NCI-H2227 treated with DMSO at 0.1 percent for 48 hours (cell line): Measurements from ENCODE around the gene BICC1.

Experiments
- DNase-seq: peaks from one replicate; lab custom pipeline; 2025; lab: John Stamatoyannopoulos, UW

The BICC1 gene

GRCh38 chr10:58515291-58515941 is 2.7 kb downstream of the BICC1 start:
- no peak for DNase-seq

GRCh38 chr10:58516119-58516518 is 3.4 kb downstream of the BICC1 start:
- DNase-seq: no peak

- DNase-seq: no peak
Observed at GRCh38 chr10:58516671-58517070, 4.0 kb downstream of the BICC1 start.

GRCh38 chr10:58517081-58517480 is 4.4 kb downstream of the BICC1 start:
- DNase-seq: no peak

GRCh38 chr10:58517491-58518355 is 5.1 kb downstream of the BICC1 start:
- DNase-seq: no peak

GRCh38 chr10:58518775-58519174 is 6.1 kb downstream of the BICC1 start:
- no peak for DNase-seq

- no peak for DNase-seq
Observed at GRCh38 chr10:58529077-58529728, 16.5 kb downstream of the BICC1 start.

GRCh38 chr10:58531084-58531695 is 18.5 kb downstream of the BICC1 start:
- no peak for DNase-seq

- no peak for DNase-seq
Observed at GRCh38 chr10:58535311-58535710, 22.6 kb downstream of the BICC1 start.

GRCh38 chr10:58543141-58543540 is 30.5 kb downstream of the BICC1 start:
- DNase-seq: no peak

GRCh38 chr10:58544135-58544534 is 31.5 kb downstream of the BICC1 start:
- DNase-seq: no peak

- no peak for DNase-seq
Observed at GRCh38 chr10:58545427-58545826, 32.8 kb downstream of the BICC1 start.

GRCh38 chr10:58546137-58546536 is 33.5 kb downstream of the BICC1 start:
- DNase-seq: no peak

- DNase-seq: no peak
Observed at GRCh38 chr10:58546722-58547445, 34.2 kb downstream of the BICC1 start.

- DNase-seq: no peak
Observed at GRCh38 chr10:58547963-58548362, 35.3 kb downstream of the BICC1 start.

GRCh38 chr10:58554316-58554715 is 41.6 kb downstream of the BICC1 start:
- DNase-seq: no peak

GRCh38 chr10:58555170-58555929 is 42.7 kb downstream of the BICC1 start:
- no peak for DNase-seq

GRCh38 chr10:58555930-58556311 is 43.2 kb downstream of the BICC1 start:
- no peak for DNase-seq

- no peak for DNase-seq
Observed at GRCh38 chr10:58556516-58557165, 44.0 kb downstream of the BICC1 start.

- no peak for DNase-seq
Observed at GRCh38 chr10:58557714-58558113, 45.0 kb downstream of the BICC1 start.

GRCh38 chr10:58560068-58560467 is 47.4 kb downstream of the BICC1 start:
- no peak for DNase-seq
